ENCODE results near the gene ABCD1.
"Not testable (repeated sequence)": the region's sequence is repeated elsewhere in the genome, so short reads cannot be mapped to it uniquely, and the experiment has no call there.

Gene ABCD1

DNA sequence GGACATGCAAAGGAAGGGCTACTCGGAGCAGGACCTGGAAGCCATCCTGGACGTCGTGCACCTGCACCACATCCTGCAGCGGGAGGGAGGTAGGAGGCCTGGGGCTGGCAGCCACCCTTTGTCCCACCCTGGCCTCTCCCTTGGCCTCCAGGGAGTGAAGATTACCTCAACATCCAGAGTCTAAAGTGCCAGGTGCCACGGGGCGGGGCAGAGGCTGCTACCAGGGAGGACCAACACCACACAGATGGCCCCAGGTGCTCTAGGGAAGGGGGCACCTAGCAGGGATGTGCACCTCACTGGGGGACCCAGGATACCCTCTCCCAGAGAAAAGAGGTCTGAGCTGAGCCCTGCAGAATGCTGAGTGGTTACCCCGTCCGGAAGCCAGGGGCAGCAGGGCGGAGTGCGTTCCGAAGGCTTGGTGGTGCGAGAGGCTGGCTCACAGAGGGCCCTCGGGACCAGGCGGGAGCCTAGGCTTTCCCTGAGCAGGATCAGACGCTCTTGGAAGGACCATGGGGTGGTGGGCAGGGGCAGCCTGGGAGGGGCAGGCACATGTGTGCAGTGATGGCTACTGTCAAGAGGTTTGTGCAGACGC lies 16.1 kb downstream of the ABCD1 start:
- Histone ChIP-seq H3K4me3 (ENCODE audit: low read depth, low read length, poor library complexity, severe bottlenecking) (no peak overlapping the region), H3K79me2 (ENCODE audit: insufficient read depth, low read length) (no peaks in the 10 kb centered on the region), H3K4me1 (ENCODE audit: insufficient read depth, low read length, severe bottlenecking) (no peaks in the 10 kb centered on the region), H2AFZ (ENCODE audit: low read length) (no peak overlapping the region), H4K20me1 (ENCODE audit: insufficient read depth, low read length) (no peaks in the 10 kb centered on the region), H3F3A (ENCODE audit: insufficient read depth, low read length) (no peaks in the 10 kb centered on the region), H3K27ac (ENCODE audit: low read depth, low read length, poor library complexity, severe bottlenecking) (no peak overlapping the region), H3K9ac (ENCODE audit: low read length) (no peak overlapping the region), H3K9me3 (ENCODE audit: low read length) (no peaks in the 10 kb centered on the region), H3K9me2 (ENCODE audit: low read depth, low read length) (no peaks in the 10 kb centered on the region), H3K36me3 (ENCODE audit: insufficient read depth, low read length) (no peaks in the 10 kb centered on the region), H3K27me3 (ENCODE audit: insufficient read depth, low read length) (no peaks in the 10 kb centered on the region), H3K4me2 (ENCODE audit: low read length) (no peak overlapping the region)
- TF ChIP-seq EZH2 (IDR thresholded peaks at IDR 0.05; ENCODE audit: borderline replicate concordance, low read length): no peak
- TF ChIP-seq, protein P1, sequence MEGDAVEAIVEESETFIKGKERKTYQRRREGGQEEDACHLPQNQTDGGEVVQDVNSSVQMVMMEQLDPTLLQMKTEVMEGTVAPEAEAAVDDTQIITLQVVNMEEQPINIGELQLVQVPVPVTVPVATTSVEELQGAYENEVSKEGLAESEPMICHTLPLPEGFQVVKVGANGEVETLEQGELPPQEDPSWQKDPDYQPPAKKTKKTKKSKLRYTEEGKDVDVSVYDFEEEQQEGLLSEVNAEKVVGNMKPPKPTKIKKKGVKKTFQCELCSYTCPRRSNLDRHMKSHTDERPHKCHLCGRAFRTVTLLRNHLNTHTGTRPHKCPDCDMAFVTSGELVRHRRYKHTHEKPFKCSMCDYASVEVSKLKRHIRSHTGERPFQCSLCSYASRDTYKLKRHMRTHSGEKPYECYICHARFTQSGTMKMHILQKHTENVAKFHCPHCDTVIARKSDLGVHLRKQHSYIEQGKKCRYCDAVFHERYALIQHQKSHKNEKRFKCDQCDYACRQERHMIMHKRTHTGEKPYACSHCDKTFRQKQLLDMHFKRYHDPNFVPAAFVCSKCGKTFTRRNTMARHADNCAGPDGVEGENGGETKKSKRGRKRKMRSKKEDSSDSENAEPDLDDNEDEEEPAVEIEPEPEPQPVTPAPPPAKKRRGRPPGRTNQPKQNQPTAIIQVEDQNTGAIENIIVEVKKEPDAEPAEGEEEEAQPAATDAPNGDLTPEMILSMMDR (IDR thresholded peaks at IDR 0.05; ENCODE audit: low read length): no peak

DNA sequence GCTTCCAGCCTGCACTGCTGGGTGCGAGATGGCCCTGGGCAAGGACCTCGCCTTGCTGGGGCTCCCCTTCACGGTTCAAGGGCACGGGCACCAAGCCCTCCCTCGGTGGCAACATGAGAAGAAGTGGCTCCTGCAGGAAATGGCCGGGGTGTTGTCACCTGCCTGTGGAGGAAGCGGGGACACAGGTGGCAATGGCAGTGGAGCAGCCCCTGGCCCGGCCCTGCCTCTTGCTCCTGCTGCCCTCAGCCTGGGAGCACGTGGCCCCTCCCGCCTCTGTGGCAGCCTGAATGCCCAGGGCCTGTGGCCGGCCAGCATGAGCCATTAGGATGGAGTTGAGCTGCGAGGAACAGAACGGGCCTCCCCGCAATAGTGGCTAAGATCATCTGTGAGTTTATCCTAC lies 16.8 kb downstream of the ABCD1 start:
- H3K27me3 ChIP-seq (ENCODE audit: insufficient read depth, low read length): no peaks in the 10 kb centered on the region
- no peak overlapping the region for H3K27ac ChIP-seq (ENCODE audit: low read depth, low read length, poor library complexity, severe bottlenecking)
- no peak overlapping the region for H3K4me2 ChIP-seq (ENCODE audit: low read length)
- no peak overlapping the region for H3K9ac ChIP-seq (ENCODE audit: low read length)
- no peaks in the 10 kb centered on the region for H3K9me2 ChIP-seq (ENCODE audit: low read depth, low read length)
- H4K20me1 ChIP-seq (ENCODE audit: insufficient read depth, low read length): no peaks in the 10 kb centered on the region
- no peak overlapping the region for H2AFZ ChIP-seq (ENCODE audit: low read length)
- H3K4me3 ChIP-seq (ENCODE audit: low read depth, low read length, poor library complexity, severe bottlenecking): no peak overlapping the region
- no peaks in the 10 kb centered on the region for H3K9me3 ChIP-seq (ENCODE audit: low read length)
- no peaks in the 10 kb centered on the region for H3F3A ChIP-seq (ENCODE audit: insufficient read depth, low read length)
- no peaks in the 10 kb centered on the region for H3K36me3 ChIP-seq (ENCODE audit: insufficient read depth, low read length)
- TF ChIP-seq EZH2 (IDR thresholded peaks at IDR 0.05; ENCODE audit: borderline replicate concordance, low read length): no peak
- TF ChIP-seq, protein P1 (IDR thresholded peaks at IDR 0.05; ENCODE audit: low read length): no peak
- H3K79me2 ChIP-seq (ENCODE audit: insufficient read depth, low read length): no peaks in the 10 kb centered on the region
- H3K4me1 ChIP-seq (ENCODE audit: insufficient read depth, low read length, severe bottlenecking): no peaks in the 10 kb centered on the region

DNA sequence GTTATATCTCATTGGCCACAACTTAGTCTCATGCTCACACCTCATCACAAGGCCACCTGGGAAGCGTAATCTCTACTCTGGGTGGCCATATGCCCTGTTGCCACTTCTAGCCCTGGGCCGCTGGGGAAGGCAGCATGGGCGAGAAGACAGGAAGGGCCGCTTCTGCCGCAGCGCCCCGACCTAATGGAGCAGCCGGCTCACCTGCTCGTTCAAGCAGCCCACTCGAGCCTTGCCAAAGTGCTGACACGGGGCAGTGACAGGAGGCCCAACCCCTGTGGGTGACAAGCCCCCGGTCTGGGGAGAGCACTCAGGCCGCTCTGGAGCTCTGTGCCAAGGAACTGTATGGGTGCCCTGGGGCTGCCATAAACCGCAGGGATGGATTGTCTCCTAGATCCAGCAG lies 17.5 kb downstream of the ABCD1 start:
- H3K27ac ChIP-seq (ENCODE audit: low read depth, low read length, poor library complexity, severe bottlenecking); H3K4me2 ChIP-seq (ENCODE audit: low read length); H2AFZ ChIP-seq (ENCODE audit: low read length); H3K9me3 ChIP-seq (ENCODE audit: low read length); H4K20me1 ChIP-seq (ENCODE audit: insufficient read depth, low read length); H3K36me3 ChIP-seq (ENCODE audit: insufficient read depth, low read length); H3K27me3 ChIP-seq (ENCODE audit: insufficient read depth, low read length); H3K9me2 ChIP-seq (ENCODE audit: low read depth, low read length); H3K9ac ChIP-seq (ENCODE audit: low read length); H3F3A ChIP-seq (ENCODE audit: insufficient read depth, low read length); H3K4me3 ChIP-seq (ENCODE audit: low read depth, low read length, poor library complexity, severe bottlenecking); H3K79me2 ChIP-seq (ENCODE audit: insufficient read depth, low read length); H3K4me1 ChIP-seq (ENCODE audit: insufficient read depth, low read length, severe bottlenecking): not testable (repeated sequence)

DNA sequence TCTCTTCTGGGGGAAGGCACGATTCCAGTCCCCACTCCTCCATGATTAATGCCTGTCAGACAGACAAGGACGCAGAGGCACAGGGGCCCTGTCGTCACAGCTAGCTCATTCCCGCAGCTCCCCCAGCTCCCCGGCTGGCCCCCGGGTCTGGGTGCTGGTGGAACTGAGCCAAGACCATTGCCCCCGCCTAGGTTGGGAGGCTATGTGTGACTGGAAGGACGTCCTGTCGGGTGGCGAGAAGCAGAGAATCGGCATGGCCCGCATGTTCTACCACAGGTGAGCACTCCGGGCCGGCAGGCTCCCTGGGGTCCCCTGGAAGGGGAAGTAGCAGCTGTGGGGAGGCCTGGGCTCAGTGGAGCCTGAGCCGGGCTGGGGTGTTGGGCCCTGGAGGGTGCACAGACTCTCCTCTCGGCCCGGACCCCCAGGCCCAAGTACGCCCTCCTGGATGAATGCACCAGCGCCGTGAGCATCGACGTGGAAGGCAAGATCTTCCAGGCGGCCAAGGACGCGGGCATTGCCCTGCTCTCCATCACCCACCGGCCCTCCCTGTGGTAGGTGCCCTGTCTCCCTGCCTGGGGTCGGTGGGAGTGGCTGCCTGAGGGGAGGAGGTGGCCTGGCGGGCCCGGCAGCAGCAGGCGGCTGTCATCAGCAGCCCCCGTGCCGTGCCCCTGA lies 18.3 kb downstream of the ABCD1 start:
- H4K20me1 ChIP-seq (ENCODE audit: insufficient read depth, low read length); H3K4me1 ChIP-seq (ENCODE audit: insufficient read depth, low read length, severe bottlenecking); H3K79me2 ChIP-seq (ENCODE audit: insufficient read depth, low read length); H3K36me3 ChIP-seq (ENCODE audit: insufficient read depth, low read length); H3K9ac ChIP-seq (ENCODE audit: low read length); H3K4me2 ChIP-seq (ENCODE audit: low read length); H3K27me3 ChIP-seq (ENCODE audit: insufficient read depth, low read length); H3K9me2 ChIP-seq (ENCODE audit: low read depth, low read length); H2AFZ ChIP-seq (ENCODE audit: low read length); H3K27ac ChIP-seq (ENCODE audit: low read depth, low read length, poor library complexity, severe bottlenecking); H3F3A ChIP-seq (ENCODE audit: insufficient read depth, low read length); H3K4me3 ChIP-seq (ENCODE audit: low read depth, low read length, poor library complexity, severe bottlenecking); H3K9me3 ChIP-seq (ENCODE audit: low read length): not testable (repeated sequence)

DNA sequence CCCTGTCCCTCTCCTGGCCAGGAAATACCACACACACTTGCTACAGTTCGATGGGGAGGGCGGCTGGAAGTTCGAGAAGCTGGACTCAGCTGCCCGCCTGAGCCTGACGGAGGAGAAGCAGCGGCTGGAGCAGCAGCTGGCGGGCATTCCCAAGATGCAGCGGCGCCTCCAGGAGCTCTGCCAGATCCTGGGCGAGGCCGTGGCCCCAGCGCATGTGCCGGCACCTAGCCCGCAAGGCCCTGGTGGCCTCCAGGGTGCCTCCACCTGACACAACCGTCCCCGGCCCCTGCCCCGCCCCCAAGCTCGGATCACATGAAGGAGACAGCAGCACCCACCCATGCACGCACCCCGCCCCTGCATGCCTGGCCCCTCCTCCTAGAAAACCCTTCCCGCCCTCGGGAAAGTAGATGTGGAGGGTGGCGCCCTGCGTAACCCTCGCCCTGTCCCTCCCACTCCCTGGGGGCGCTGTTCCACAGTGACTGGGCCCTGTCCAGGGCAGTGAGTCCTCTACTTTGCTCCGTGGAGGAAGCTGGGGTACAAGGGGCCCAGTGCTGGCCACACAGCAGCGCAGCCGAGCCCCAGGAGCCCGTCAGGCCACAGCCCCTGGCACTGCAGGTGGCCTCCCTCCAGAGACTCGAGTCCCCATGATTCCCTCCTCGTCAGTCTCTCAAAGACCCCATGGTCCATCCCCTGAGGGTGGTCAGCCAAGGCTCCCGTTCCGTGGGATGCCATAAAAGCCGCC lies 19.0 kb downstream of the ABCD1 start:
- not testable (repeated sequence) for H3K4me1 ChIP-seq (ENCODE audit: insufficient read depth, low read length, severe bottlenecking); H2AFZ ChIP-seq (ENCODE audit: low read length); H3K27me3 ChIP-seq (ENCODE audit: insufficient read depth, low read length); H3K9me3 ChIP-seq (ENCODE audit: low read length); H3K27ac ChIP-seq (ENCODE audit: low read depth, low read length, poor library complexity, severe bottlenecking); H3K9me2 ChIP-seq (ENCODE audit: low read depth, low read length); H4K20me1 ChIP-seq (ENCODE audit: insufficient read depth, low read length); H3F3A ChIP-seq (ENCODE audit: insufficient read depth, low read length); H3K4me3 ChIP-seq (ENCODE audit: low read depth, low read length, poor library complexity, severe bottlenecking); H3K9ac ChIP-seq (ENCODE audit: low read length); H3K4me2 ChIP-seq (ENCODE audit: low read length); H3K36me3 ChIP-seq (ENCODE audit: insufficient read depth, low read length); H3K79me2 ChIP-seq (ENCODE audit: insufficient read depth, low read length)

All from OCI-LY1 (cell line).